NCI-H2227 treated with DMSO at 0.1 percent for 48 hours (cell line): ENCODE data around the gene CA14.
"Not testable (repeated sequence)": the region's sequence is repeated elsewhere in the genome, so short reads cannot be mapped to it uniquely, and the experiment has no call there.

Source experiments
- DNase-seq: peaks from one replicate; lab custom pipeline; 2025; lab: John Stamatoyannopoulos, UW

The CA14 gene

DNA sequence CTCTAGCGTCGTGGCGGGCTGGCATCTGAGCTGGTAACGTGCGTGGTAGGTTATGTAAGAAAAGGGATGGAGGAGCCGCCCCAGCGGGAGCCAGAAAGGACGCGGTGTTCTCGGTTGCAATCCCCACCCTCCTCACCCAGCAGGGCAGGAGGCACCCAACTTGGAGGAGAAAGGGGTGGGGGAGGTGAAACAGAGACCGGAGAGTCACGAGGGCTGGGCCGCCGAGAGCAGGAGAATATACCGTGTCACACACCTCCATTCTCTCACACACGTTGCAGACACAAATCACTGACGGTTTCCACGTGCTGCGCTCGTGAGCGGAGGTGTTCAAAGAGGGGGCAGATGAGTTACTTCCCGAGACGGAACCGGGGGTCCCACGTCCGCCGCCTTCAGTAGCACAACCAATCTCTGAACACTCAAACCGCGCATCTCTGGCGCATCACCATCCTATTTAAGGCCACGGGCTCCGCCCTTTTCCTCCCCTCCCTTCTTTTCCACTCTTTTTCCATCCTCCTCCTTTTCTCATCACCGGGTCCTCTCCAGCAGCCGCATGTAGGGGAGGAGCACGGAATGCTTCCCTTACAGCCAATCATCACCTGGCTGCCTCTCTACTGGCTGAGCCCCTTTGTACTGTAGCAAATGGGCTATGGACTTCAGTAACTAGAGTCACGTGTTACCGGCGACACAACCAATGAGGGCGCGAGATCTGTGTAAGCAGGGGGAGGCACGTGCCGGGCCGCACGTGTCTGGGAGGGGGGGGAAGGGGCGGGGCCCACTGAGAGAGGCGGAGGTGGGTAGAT is 24.4 kb downstream of the CA14 start, which contains the start of gene CIART:
TSS of gene CIART (plus strand) at position 797 of the 800 bp plus-strand sequence. CDS start 714 bp downstream, outside the sequence.
- DNase-seq: peak; percentile 99

GRCh38 chr1:150282558-150282958 is 25.0 kb downstream of the CA14 start:
- DNase-seq: no peak

GRCh38 chr1:150283260-150283659 is 25.7 kb downstream of the CA14 start:
- DNase-seq: no peak

GRCh38 chr1:150288382-150288781 is 30.8 kb downstream of the CA14 start:
- DNase-seq: no peak

- DNase-seq: no peak
Observed at GRCh38 chr1:150288822-150289221, 31.2 kb downstream of the CA14 start.

DNA sequence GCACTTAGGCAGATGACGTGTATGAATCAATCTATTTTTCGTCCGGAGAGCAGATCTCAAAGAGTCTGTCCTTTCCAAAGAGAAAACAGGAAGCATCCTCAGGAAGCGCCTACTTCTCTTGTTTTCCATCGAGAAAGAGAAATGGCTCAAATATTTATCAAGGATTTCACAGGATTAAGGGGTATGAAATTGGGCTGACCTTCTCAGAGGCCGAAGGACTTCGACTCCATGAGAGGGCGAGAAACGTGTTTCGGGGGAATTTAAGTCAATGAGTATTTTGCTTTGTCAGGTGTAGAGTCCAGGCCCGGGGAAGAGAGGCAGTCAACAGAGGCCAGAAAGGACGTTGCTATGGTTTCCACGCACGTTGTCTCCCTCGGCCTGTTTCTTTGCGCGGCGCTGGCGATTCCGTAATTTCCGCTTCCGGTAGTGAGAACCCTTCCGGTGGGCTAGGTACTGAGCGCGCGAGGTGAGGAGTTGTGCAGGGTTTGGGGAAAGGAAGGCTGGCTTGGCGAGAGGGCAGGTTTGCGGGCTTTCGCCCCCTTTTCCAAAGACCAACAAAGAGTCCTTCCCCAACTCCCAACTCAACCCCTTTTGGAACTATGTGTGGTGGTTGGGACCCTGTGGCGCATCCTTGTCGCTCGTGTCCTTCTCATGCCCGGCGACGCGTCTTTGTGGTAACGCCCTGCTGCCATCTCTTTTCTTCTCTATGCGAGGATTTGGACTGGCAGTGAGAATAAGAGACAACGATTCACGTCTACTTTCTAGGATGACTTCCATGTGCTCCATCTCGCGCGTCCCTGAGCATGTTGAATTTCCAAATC is 36.1 kb downstream of the CA14 start, which contains the start of gene MRPS21:
TSS of gene MRPS21 (plus strand) at position 429 of the 821 bp plus-strand sequence. CDS start 506 bp downstream, outside the sequence.
- peak; percentile 95 for DNase-seq

DNA sequence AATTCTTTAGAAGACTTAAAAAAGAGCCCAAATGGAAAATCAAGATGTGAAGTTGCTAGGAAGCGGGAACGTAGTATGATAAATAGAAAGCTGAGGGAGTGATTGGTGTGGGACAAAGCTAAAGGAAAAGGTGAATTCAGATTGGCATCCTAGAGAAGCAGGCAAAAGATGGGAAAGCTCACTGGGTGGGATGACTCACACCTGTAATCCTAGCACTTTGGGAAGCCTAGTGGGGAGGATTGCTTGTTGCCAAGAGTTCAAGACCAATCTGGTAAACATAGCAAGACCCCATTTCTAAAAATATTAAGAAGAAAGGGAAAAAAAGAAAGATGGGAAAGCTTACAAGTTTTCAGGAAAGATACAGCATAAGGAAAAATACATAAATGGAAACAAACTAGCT is 37.9 kb downstream of the CA14 start:
- DNase-seq: no peak

DNA sequence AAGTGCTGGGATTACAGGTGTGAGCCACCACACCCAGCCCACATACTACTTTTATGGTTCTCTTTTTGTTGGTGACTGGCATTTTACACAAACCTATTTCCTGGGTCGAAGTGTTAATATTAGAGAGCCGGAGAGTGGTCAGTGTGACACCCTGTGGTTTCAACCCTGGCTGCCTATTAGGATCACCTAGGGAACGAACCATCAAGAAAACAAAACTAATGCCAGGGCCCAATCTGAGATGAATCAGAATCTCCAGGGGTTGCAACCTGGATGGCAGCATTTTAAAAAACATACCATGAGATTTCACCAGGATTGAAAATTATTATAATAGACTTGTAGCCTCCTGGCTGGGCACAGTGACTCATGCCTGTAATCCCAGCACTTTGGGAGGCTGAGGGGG is 42.1 kb downstream of the CA14 start:
- no peak for DNase-seq

GRCh38 chr1:150302338-150302737 is 44.8 kb downstream of the CA14 start:
- no peak for DNase-seq

DNA sequence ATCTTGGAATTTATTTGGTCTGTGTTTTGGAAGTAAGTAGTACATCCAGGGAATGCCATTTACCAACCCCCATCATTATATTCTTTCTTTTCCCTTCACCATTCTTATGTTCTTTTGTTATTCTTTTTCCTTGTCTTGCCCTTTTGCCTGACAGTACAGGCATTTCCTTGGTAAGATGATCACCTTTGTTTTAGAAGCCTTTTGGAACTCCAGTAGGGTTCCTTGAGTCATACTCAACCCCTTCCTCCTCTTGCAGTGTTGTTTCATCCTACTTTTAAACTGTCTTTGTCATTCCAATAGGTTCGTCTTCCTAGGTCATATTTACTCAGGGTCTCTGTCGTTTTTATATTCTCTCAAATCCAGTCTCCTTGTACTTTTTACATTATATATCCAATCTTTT is 45.3 kb downstream of the CA14 start:
- DNase-seq: no peak

GRCh38 chr1:150308585-150308984 is 51.0 kb downstream of the CA14 start:
- not testable (repeated sequence) for DNase-seq

DNA sequence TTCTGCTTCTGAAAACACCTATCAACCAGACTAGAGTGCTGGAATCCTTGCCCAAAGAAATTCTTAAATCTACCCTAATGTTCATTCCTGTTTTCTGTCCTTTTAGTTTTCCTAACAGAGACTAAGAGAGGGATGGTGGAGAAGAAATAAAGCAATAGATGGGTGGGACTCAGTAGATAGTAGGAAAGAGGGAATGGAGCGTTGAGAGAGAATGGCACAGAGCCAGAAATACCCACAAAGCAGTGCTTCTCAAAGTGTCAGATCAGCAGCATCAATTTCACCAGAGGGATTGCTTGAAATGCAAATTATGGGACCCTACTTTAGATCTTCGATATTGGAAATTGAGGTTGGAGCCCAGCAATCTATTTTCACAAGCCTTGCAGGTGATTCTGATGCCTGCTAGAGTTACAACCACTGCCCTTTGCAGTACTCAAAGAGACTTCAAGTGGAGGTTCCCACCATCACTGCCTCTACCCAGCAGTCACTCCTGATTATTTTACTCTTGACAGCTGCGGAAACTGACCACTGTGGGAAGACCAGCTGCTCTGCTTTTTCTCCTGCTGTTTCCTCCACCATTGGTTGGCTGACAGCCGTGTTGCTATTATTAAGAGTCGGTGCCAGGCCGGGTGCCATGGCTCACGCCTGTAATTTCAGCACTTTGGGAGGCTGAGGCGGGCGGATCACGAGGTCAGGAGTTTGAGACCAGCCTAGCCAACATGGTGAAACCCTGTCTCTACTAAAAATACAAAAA is 52.4 kb downstream of the CA14 start:
- no peak for DNase-seq

DNA sequence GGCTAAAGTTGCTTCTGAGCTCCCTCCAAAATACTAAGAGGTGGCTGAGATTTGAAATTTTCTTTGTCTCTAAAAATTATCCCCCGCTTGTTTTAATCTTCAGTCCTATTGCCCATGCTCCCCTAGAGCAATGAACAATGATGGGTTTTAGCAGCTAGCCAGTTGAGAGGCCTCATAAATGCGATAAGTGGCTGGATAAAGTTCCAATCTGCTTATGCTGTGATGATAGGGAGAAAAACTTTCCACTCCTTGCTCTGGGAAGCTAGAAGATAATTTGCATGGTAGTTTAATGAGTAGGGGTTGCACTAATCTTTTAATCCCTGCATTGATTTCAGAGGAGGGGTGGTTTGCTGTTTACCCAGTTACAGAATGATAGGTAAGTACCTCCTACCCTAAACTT is 54.2 kb downstream of the CA14 start:
- DNase-seq: no peak
